Measurements from ENCODE around the gene ACAP1. TPM values are rescaled to one million over a fixed set of nuclear protein-coding genes. Genes with fewer than 3 reads are reported as not detected.

ACAP1 gene
- total RNA-seq, 1 donor from 2014 or later = 16.0 TPM

- H3K36me3 Mint-ChIP-seq (ENCODE audit: low read depth, unreplicated experiment) = peaks cover 24% of the 10 kb centered on the region
- no peak for TF ChIP-seq CTCF (IDR thresholded peaks at IDR 0.05; ENCODE audit: insufficient read depth, low read depth, low read length)
- DNase-seq (ENCODE audit: low read depth) = no peak
- Histone ChIP-seq H3K27ac (ENCODE audit: low read depth, low read length) (no peak overlapping the region), H3K79me2 (ENCODE audit: insufficient read depth, low read length) (peaks cover 21% of the 10 kb centered on the region), H3K4me2 (ENCODE audit: low read length) (no peak overlapping the region), H3K9me3 (ENCODE audit: insufficient read depth, low read depth, low read length) (no peaks in the 10 kb centered on the region), H3K4me3 (ENCODE audit: insufficient read depth, low read depth, low read length) (no peak overlapping the region), H3K9ac (ENCODE audit: low read length) (no peak overlapping the region), H4K20me1 (ENCODE audit: insufficient read depth, low read length) (peaks cover 26% of the 10 kb centered on the region), H3K4me1 (ENCODE audit: insufficient read depth, low read length) (peaks cover 20% of the 10 kb centered on the region), H3K27me3 (ENCODE audit: insufficient read depth, low read length) (no peaks in the 10 kb centered on the region), H2AFZ (ENCODE audit: low read depth, low read length) (no peak overlapping the region), H3K36me3 (ENCODE audit: insufficient read depth, low read length) (peaks cover 21% of the 10 kb centered on the region)
- FAIRE-seq = no peak
- peaks cover 24% of the 10 kb centered on the region for H3K4me1 Mint-ChIP-seq (ENCODE audit: low read depth, unreplicated experiment)
- H3K4me3 Mint-ChIP-seq (ENCODE audit: unreplicated experiment) = no peak overlapping the region
- no peaks in the 10 kb centered on the region for H3K27me3 Mint-ChIP-seq (ENCODE audit: low read depth, unreplicated experiment)
- no peak overlapping the region for H3K27ac Mint-ChIP-seq (ENCODE audit: unreplicated experiment)
- no peaks in the 10 kb centered on the region for H3K9me3 Mint-ChIP-seq (ENCODE audit: unreplicated experiment)
These were observed 19.0 kb upstream of the ACAP1 start for GRCh38 chr17:7317161-7317803.

DNA sequence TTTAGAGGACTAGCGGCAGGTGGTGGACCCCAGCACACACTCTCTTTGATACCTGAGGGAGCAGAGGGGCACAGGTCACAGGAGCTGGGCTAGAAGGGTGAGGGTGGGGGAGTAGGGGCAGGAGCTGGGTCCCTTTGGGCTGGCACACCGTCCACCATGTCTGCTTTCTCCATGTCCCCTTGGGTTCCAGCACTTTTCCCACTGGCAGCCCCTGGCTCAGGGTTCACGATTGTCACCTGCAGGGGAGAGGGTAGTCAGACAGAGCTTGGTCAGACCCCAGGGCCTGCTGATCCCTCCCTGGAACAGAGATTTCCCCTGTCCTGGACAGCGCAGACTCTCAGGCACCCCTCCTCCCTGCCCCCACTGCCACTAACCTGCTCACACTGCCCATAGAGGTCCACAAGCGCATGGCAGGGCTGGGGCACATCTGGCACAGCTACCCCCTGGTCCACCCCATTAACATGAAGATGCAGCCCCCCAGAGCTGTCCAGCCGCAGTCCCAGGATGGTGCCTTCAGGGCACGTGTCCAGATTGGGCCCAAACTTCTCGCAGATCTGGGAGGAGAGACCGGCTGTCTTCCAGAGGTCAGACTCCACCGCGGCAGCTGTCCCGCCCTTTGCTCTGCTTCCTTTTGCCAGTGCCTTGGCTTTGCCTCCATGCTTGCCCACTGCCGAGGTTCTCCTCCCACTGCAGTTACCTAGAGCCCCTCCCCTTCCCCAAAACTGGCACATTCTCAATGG, 18.0 kb upstream of the ACAP1 start:
- peaks cover 11% of the 10 kb centered on the region for H3K79me2 ChIP-seq (ENCODE audit: insufficient read depth, low read length)
- H3K36me3 ChIP-seq (ENCODE audit: insufficient read depth, low read length) = peaks cover 16% of the 10 kb centered on the region
- H3K27me3 ChIP-seq (ENCODE audit: insufficient read depth, low read length) = no peaks in the 10 kb centered on the region
- no peak overlapping the region for H3K4me2 ChIP-seq (ENCODE audit: low read length)
- peaks cover 14% of the 10 kb centered on the region for H3K4me1 Mint-ChIP-seq (ENCODE audit: low read depth, unreplicated experiment)
- TF ChIP-seq EZH2 (IDR thresholded peaks at IDR 0.05; ENCODE audit: insufficient read depth, low read length) (no peak), CTCF (IDR thresholded peaks at IDR 0.05; ENCODE audit: insufficient read depth, low read depth, low read length) (no peak)
- H3K27ac Mint-ChIP-seq (ENCODE audit: unreplicated experiment) = no peak overlapping the region
- no peaks in the 10 kb centered on the region for H3K27me3 Mint-ChIP-seq (ENCODE audit: low read depth, unreplicated experiment)
- H2AFZ ChIP-seq (ENCODE audit: low read depth, low read length) = no peak overlapping the region
- no peak overlapping the region for H3K27ac ChIP-seq (ENCODE audit: low read depth, low read length)
- DNase-seq (ENCODE audit: low read depth) = no peak
- no peak overlapping the region for H3K9ac ChIP-seq (ENCODE audit: low read length)
- peak overlapping the region; percentile 45 for H3K4me3 Mint-ChIP-seq (ENCODE audit: unreplicated experiment)
- peaks cover 16% of the 10 kb centered on the region for H4K20me1 ChIP-seq (ENCODE audit: insufficient read depth, low read length)
- H3K9me3 Mint-ChIP-seq (ENCODE audit: unreplicated experiment) = no peaks in the 10 kb centered on the region
- FAIRE-seq = no peak
- peaks cover 18% of the 10 kb centered on the region for H3K36me3 Mint-ChIP-seq (ENCODE audit: low read depth, unreplicated experiment)
- H3K4me3 ChIP-seq (ENCODE audit: insufficient read depth, low read depth, low read length) = no peak overlapping the region
- H3K9me3 ChIP-seq (ENCODE audit: insufficient read depth, low read depth, low read length) = no peaks in the 10 kb centered on the region
- peaks cover 20% of the 10 kb centered on the region for H3K4me1 ChIP-seq (ENCODE audit: insufficient read depth, low read length)

- Mint-ChIP-seq H3K27ac (ENCODE audit: unreplicated experiment) (no peak overlapping the region), H3K9me3 (ENCODE audit: unreplicated experiment) (no peaks in the 10 kb centered on the region), H3K4me3 (ENCODE audit: unreplicated experiment) (no peak overlapping the region), H3K4me1 (ENCODE audit: low read depth, unreplicated experiment) (peaks cover under 1% of the 10 kb centered on the region), H3K27me3 (ENCODE audit: low read depth, unreplicated experiment) (no peaks in the 10 kb centered on the region), H3K36me3 (ENCODE audit: low read depth, unreplicated experiment) (peaks cover 25% of the 10 kb centered on the region)
- Histone ChIP-seq H3K9ac (ENCODE audit: low read length) (no peak overlapping the region), H3K9me3 (ENCODE audit: insufficient read depth, low read depth, low read length) (no peaks in the 10 kb centered on the region), H3K4me3 (ENCODE audit: insufficient read depth, low read depth, low read length) (no peak overlapping the region), H4K20me1 (ENCODE audit: insufficient read depth, low read length) (peaks cover 4% of the 10 kb centered on the region), H3K79me2 (ENCODE audit: insufficient read depth, low read length) (peaks cover 4% of the 10 kb centered on the region), H3K27me3 (ENCODE audit: insufficient read depth, low read length) (no peaks in the 10 kb centered on the region), H2AFZ (ENCODE audit: low read depth, low read length) (no peak overlapping the region), H3K4me1 (ENCODE audit: insufficient read depth, low read length) (no peaks in the 10 kb centered on the region), H3K4me2 (ENCODE audit: low read length) (no peak overlapping the region), H3K27ac (ENCODE audit: low read depth, low read length) (no peak overlapping the region), H3K36me3 (ENCODE audit: insufficient read depth, low read length) (peaks cover 16% of the 10 kb centered on the region)
- TF ChIP-seq CTCF (IDR thresholded peaks at IDR 0.05; ENCODE audit: insufficient read depth, low read depth, low read length) = no peak
- no peak for TF ChIP-seq EZH2 (IDR thresholded peaks at IDR 0.05; ENCODE audit: insufficient read depth, low read length)
- DNase-seq (ENCODE audit: low read depth) (no peak), FAIRE-seq (no peak)
These were observed 14.9 kb upstream of the ACAP1 start for GRCh38 chr17:7321466-7321865.
